HG03196 (cell line): Measurements from ENCODE around the gene EIF2S1.
"Not testable (repeated sequence)": the region's sequence is repeated elsewhere in the genome, so short reads cannot be mapped to it uniquely, and the experiment has no call there.

Source experiments
- ATAC-seq: cut with Tn5 transposase; IDR thresholded peaks from one replicate; pipeline ENCODE4 v1.9.1; 2021; ENCODE audit not compliant: unreplicated experiment

The EIF2S1 gene

DNA sequence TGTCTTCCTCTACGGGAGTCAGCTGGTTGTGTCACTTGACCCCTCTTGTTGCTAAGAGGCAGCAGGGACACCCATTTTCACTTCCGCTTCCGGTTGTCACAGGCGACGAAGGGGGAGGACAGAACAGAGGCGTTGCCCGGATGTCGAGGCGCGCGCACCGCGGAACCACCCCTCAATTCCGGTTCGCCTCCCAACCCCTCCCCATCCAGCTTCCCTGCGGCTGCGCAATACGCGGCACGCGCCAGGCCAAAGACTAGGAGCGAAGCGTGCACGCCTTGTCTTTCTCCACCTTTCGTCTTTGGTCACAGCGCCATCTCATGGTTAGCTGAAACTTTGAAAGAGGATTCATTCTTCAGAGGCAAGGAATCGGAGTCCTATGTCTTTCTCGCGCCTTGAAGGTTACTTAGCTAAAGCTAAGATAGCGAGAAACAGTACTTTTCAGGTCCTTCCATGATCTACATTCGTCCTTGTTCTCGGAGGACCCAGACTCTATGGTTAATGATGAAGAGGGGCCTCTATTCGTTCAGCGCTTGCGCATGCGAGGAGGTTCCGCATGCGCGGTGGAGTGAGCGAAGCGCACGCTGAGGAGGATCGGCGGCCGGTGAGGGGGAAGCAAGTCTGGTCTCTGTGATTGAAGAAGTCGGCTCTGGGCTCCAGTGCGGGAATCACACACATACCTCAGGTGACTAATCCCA, at the start of gene EIF2S1, which contains the start of gene ATP6V1D:
EIF2S1 (plus strand) TSS at position 554 of the 695 bp plus-strand sequence. CDS start 4,440 bp downstream, outside the sequence.
ATP6V1D (minus strand) TSS at position 30 of the 695 bp plus-strand sequence. CDS start 106 bp downstream, outside the sequence.
- ATAC-seq = peak; percentile 93

DNA sequence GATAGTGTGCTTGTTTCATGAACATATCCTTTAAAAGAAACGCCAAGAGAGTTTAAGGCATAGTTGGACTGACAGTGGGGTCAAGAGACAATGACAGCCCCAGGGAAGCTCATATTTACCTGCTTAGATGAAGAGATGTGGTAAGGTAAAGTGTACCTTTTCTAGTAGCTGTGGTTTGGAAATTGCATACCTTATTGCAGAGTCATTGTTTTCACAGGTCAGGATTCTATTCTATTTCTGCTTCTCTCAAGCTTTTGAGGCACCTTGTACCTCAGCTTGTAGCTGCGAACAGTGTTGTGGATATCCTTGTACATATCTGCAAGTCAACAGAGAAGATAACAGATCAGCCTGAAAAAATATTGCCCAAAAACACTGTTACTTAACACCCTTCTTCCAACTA, 48.3 kb upstream of the EIF2S1 start:
- ATAC-seq = no peak

DNA sequence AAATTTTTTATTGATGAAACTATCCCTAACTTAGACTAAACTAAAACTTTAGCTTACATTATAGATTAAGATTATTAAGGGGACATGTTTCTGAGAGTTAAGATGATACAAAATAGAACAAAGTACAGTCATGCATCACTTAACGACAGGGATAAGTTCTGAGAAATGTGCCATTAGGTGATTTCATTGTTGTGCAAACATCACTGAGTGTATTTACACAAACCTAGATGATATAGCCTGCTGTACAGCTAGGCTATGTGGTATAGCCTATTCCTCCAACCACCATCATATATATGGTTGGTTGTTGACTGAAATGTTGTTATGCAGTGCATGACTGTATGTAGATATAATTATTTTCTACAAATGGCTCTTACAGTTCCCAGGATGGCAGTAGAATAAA, 47.0 kb upstream of the EIF2S1 start:
- ATAC-seq = no peak

DNA sequence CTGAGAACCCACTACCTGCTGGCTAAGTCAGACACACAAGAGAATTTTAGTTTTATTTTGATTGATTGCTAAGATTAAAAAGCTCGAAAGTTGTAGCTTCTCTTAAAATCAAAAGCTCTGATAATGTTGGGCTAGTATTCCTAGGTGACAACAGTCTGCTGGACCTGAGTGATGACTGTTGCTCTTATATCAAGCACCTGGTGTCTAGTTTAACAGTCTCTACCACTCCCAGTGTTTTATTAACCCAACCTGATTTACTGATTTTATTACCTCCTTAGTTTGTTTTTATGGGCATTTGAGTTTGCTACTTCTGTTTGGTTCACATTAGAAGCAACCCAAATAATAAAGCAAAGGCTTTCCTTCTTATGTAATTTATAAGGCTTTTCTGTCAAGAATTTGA, 42.3 kb upstream of the EIF2S1 start:
- no peak for ATAC-seq

DNA sequence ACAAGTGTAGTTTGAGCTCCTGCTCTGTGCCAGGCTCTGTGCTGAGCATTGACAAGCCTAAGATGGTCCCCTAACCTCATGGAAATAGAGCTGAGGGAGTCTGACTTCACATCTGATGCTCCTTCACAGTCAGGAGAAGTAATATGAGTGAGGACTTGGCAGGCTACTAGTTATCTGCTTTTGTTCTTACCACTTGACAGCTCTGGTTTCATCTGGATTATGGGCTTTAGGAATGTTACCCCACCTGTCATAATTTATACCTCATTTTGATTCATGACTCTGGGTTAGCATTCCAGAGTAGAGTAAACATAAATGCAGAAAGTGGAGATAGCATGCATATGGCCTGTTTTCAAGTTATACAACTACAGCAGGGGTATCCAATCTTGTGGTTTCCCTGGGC, 41.0 kb upstream of the EIF2S1 start:
- no peak for ATAC-seq

DNA sequence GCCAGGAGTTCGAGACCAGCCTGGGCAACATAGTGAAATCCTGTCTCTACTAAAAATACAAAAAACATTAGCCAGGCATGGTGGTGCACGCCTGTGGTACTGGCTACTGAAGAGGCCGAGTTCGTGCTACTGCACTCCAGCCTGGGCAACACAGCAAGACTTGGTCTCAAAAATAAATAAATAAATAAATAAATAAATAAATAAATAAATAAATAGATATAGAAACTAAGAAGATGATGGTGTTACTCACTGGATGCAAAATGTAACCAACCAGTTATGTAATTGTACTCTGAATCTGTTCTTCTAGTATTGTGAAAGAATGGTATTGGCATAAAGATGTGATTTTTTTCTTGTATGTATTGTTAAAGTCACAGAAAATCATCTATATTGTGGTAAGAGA, 30.5 kb upstream of the EIF2S1 start:
- ATAC-seq = not testable (repeated sequence)

DNA sequence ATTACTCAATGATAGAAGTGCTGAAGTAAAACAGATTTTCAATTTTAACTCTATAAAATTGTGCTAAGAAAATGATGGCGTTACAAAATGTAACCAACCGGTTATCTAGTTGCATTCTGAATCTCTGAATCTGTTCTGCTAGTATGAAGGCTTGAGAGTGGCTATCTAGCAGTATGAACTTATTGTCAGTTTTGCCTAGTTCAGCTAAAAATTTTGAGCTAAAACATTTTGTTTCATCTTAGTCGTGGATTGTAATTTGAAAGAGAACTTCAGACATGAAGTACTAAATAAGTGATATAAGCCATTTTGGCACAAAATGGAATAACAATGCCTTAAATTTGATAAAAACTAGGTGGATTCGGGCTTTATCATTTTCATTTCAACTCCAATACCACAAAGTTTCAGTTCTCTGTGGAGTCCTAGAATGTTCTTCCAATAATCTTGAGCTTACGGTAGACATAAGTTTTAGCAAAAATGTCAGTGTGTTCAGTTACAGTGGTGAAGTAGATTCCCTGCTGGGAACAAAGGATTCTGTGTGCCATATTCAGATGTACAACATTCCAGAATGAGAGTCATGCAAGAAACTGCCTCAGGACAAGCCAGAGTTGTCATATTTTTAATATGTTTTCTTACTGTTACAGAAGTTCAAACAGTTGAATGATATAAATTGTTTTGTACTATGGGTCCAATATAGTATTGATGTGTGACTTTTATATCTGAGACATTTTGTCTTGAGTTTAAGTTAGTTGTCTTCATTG, 28.6 kb upstream of the EIF2S1 start:
- ATAC-seq = no peak

DNA sequence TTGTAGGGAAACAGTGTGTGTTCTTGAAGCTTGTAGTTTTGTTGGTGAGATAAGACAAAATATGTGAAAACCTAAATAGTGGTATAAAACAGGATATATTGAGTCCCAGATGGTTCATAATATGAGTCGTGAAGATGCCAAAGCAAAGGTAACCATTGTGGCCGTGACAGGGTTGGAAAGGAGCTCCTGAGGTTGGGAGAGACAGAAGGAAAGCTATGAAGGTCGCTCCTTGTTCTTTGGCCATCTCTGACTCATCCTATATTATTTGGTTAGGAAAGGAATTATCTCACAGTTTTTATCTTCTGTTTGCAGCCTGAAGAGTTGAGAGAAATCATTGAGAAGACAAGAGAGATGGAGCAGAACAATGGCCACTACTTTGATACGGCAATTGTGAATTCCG, 27.7 kb upstream of the EIF2S1 start:
- no peak for ATAC-seq

DNA sequence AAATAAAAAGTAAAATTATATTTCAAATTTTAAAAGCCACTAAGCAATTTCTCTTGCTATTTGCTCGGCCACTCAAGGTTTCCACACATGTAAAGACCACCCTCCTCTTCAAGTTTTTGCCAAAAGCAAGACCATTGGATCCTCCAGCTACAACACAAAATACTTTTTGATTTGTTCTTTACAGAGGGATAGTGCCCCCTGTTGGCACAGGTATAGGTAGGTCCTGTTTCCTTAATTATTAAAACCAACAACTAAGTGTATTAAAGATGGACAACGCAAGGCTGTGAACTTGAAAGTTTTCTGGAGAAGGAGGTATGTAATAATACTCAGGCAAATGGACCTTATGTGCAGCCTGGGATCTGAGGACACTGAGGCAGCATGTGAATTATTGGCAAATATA, 24.3 kb upstream of the EIF2S1 start:
- no peak for ATAC-seq

DNA sequence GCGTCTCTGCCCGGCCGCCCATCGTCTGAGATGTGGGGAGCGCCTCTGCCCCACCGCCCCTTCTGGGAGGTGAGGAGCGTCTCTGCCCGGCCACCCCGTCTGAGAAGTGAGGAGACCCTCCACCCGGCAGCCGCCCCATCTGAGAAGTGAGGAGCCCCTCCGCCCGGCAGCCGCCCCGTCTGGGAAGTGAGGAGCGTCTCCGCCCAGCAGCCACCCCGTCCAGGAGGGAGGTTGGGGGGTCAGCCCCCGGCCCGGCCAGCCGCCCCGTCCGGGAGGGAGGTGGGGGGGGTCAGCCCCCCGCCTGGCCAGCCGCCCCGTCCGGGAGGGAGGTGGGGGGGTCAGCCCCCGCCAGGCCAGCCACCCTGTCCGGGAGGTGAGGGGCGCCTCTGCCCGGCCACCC, 18.9 kb upstream of the EIF2S1 start:
- not testable (repeated sequence) for ATAC-seq

DNA sequence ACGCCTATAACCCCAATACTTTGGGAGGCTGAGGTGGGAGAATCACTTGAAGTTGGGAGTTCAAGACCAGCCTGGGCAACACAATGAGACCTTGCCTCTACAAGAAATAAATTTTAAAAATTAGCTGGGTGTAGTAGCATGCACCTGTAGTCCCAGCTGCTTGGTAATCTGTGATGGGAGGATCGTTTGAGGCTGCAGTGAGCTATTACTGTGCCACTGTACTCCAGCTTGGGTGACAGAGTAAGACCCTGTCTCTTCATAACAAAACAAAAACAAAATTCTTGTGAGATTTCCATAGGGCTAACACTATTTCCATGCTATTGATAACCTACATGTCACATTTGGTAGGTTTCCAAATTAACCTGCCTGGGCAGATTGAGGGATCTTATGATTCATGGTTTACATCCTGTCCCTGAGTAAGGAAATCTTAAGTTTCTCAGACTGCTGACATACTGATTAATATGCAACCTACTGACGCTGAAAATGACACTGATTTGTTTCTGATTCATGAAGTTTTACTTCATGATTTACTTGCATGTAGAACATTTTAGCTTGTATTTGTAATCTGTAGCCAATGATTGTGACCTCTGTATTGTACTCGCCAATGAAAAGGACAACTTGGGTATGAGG, 16.4 kb upstream of the EIF2S1 start:
- no peak for ATAC-seq

DNA sequence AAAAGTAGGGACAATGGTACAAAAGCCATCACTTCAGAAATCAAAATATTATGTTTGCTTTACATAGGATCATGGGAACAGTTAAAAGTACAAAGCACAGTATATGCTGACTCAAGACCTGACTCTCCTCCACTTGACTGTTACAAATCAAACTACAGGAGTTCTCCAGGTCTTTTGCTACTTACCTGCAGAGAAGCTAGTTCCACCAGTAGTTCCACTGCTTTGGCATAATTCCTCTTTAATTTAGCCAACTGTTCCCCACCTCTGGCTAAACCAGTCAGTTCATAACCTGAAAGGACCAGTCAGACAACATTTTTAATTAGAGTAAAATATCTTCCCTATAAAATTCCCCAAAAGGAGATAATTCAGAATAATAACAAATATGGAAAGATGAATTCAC, 14.5 kb upstream of the EIF2S1 start:
- no peak for ATAC-seq

DNA sequence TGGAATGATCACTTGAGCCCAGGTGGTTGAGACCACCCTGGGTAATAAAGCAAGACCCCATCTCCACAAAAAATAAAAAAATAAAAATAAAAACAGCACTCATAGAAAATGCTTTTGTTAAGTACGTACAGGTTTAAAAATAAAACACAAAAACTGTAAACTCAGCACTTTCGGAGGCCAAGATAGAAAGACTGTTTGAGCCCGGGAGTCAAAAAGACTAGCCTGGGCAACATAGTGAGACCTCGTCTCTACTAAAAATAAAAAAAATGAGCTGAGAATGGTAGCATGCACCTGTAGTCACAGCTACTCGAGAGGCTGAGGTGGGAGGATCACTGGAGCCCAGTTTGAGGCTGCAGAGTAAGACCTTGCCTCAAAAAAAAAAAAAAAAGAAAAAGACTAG, 8.1 kb upstream of the EIF2S1 start:
- ATAC-seq = no peak

DNA sequence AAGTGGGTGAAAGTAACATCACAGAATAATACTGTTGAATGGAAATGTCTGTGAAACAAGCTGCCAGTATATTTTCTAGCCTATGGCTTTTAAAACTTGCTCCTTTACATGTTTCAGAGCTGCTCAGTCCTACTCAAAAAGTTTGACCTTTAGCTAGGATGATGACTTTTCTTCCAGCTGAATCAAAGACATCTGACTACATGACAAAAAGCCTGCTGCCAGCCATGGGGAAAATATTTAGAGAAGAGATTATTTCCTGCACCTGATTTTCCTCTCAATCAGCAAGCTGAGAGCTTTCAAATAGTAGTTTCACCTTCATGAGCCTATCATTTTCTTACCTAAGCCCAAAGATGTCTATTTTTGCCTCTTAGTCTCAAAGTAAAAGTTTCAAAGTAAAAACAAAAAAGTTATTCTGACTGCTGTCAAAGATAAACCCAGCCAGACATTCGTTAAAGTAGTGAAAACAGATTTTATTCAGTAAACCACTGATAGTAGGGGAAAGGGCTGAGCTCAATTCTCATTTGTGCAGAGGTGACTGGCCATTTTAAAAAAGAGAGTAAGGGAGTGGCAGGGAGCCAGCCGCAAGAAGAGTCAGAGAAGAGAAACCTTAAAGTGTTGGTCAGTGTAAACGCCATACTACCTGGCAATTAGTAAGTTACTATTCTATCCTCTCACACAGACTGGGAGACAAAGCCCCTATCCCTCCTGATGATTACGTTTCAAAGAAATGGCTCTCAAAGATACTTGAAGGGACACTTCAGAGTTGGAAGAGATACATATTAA, 2.8 kb upstream of the EIF2S1 start:
- no peak for ATAC-seq

DNA sequence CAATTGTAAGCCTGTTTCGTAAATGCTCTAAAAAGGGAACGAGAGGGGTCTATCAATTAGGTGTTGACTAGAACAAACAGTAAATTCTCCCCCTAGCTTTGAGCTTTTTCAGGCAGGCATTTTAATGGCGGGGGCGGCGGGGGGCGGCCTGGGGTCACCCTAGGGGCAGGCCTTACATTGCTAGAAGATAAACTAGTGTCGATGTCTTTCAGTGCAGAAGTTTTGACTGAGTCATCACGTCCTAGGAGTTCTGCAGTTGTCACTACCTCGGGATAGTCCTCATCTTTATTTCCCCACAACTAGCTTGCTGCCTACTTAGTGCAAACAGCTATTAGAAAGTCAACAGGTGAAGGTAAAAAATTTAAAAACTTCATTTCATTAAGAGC, 2.2 kb upstream of the EIF2S1 start:
- ATAC-seq = no peak

DNA sequence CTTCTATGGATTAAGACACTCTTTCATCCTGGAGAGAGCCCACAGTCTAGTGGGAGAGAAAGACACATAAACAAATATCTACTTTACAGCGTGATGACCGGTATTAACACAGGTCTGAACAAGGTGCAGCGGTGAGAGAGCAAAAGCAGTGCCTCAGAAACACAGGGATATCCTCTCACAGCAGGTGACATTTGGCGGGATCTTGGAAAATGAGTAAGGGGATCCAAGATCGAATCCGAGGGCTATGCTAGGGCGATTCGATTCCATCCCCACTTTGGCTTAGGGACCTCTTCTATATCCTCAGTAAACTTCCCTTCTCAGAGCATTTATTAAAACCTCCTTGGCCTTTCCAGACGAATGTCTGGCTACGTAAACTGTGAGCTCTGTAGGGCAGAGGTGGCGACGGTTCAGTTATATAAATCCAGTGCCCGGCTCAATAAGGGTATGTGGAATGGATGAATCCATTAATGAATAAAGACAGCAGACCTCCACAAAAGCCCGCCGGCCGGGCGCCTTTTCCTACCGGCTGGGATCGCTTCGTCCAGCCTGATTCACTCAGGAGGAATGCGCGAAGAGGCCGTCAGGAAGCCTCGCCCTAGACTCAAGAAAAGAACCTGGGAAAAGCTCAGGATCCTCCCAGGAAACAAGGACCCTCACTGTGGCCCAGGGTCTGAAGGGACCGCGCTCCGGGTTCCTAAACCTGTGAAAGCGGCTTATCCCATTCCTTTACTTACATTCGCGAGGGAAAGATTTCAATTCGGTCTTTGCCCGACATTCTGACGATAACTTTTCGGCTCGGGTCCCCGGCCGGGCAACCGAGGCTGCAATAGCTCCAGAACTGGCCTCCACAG, 979 bp upstream of the EIF2S1 start:
- peak; percentile 1 for ATAC-seq

DNA sequence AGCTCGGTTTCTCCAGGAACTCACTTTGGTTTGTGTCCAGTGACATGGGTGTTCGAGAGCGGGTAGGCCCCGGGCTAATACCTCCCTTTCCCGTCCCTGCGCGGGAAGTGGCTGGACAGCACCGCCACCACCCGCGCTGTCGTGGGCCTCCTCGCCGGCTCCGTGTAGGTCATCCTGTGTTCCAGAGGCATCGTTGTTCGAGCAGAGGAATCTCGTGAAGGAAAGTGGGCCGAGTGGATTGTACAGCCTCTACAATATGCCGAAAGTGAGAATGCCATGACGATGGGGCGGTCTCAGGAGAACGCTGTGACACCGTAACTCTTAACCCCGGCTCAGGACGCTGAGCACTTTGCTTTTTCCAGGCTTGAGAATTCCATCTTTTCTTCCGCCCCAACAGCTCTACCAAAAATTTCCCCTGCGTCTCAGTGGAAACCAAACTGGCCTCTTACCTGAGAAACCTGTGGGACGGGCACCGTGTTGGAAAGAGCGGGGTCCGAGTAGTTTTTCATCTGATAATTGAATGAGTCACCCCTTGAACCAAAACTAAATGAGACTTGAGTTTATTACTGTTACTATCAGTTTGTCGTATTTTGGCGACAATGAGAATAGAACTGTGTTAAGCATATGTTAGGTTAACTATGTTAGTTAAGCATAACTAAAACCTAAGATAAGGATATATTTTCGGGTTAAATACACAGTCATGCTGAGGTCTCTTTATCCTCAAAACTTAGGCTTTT, 510 bp downstream of the EIF2S1 start:
- ATAC-seq = no peak

DNA sequence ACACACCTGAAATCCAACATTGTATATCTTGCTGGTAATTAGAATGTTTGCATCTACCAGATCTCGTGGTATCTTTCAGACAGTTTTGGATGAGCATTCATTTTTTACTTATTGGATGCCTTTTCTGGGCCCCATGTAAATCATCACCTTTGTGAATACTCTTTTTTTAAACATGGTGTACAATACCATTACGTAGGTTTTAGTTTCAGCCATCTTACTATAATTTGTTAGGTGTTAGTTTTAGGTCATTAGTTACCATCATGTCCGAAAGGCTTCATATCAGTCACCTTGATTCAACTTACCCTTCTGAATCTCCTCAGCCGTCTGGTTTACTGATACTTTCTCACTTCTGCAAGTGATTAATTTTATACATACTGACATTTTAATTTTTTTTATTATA, 5.3 kb downstream of the EIF2S1 start:
- ATAC-seq = no peak

DNA sequence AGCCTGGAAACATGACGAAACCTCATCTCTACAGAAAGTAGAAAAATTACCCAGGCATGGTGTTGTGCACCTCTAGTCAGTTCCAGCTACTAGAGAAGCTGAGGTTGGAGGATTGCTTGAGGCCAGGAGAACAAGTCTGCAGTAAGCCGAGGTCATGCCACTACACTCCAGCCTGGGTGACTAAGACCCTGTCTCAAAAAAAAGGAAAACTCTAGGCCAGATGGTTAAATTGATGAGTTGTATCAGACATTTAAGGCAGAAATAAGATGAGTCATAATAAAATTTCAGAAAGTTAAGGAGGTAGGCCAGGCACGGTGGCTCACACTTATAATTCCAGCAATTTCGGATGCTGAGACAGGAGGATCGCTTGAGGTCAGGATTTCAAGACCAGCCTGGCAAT, 10.7 kb downstream of the EIF2S1 start:
- no peak for ATAC-seq
